HepG2 (cell line): ENCODE data around the gene HHATL. TPM values are rescaled to one million over a fixed set of nuclear protein-coding genes. Genes with fewer than 3 reads are reported as not detected.

Source experiments
- ADNP ChIP-seq: sonication (generic); formaldehyde crosslinking; IDR thresholded peaks from 2 replicates; pipeline ENCODE4 v1.4.0; 2020; ENCODE audit warnings: missing genetic modification reagents
- CCDC6 ChIP-seq: sonication (generic); formaldehyde crosslinking; IDR thresholded peaks from 2 replicates; pipeline ENCODE4 v1.8.1; 2022; ENCODE audit warnings: mild to moderate bottlenecking, missing genetic modification reagents, moderate library complexity
- EHMT2 ChIP-seq: fragments of 200-600 bp; sonication (generic); IDR thresholded peaks from 2 replicates; pipeline ENCODE4 v1.7.0; 2017; ENCODE audit warnings: antibody characterized with exemption, low read depth, low read length, borderline replicate concordance
- ELF4 ChIP-seq: sonication (generic); formaldehyde crosslinking; IDR thresholded peaks from 2 replicates; pipeline ENCODE4 v1.5.0; 2020; ENCODE audit warnings: missing genetic modification reagents, mild to moderate bottlenecking, moderate library complexity, borderline replicate concordance
- GATAD2A ChIP-seq: IDR thresholded peaks from 2 replicates; pipeline ENCODE4 v1.6.1; 2016
- IKZF5 ChIP-seq: IDR thresholded peaks from 2 replicates; pipeline ENCODE4 v1.6.1; 2018; ENCODE audit warnings: missing genetic modification reagents, mild to moderate bottlenecking, missing compliant biosample characterization
- KAT8 ChIP-seq: IDR thresholded peaks from 2 replicates; pipeline ENCODE4 v1.6.1; 2016; ENCODE audit warnings: missing genetic modification reagents, missing compliant biosample characterization
- KLF12 ChIP-seq: sonication (generic); formaldehyde crosslinking; IDR thresholded peaks from 2 replicates; pipeline ENCODE4 v1.4.0; 2020; ENCODE audit warnings: missing genetic modification reagents, borderline replicate concordance
- NRL ChIP-seq: sonication (generic); formaldehyde crosslinking; IDR thresholded peaks from 2 replicates; pipeline ENCODE4 v1.5.0; 2020; ENCODE audit warnings: missing genetic modification reagents, mild to moderate bottlenecking, moderate library complexity, borderline replicate concordance
- PBX2 ChIP-seq: IDR thresholded peaks from 2 replicates; pipeline ENCODE4 v1.6.1; 2016; ENCODE audit warnings: control low read depth
- PPARG ChIP-seq: conservative IDR thresholded peaks from 2 replicates; pipeline ENCODE4 v1.6.1; 2016; ENCODE audit warnings: missing biosample characterization, missing genetic modification reagents
- PRDM15 ChIP-seq: sonication (generic); formaldehyde crosslinking; IDR thresholded peaks from 2 replicates; pipeline ENCODE4 v1.4.0; 2020; ENCODE audit warnings: missing genetic modification reagents
- RXRB ChIP-seq: IDR thresholded peaks from 2 replicates; pipeline ENCODE4 v1.6.1; 2016; ENCODE audit warnings: borderline replicate concordance, missing genetic modification reagents, missing compliant biosample characterization
- SMARCC2 ChIP-seq: fragments of 450-650 bp; IDR thresholded peaks from 2 replicates; pipeline ENCODE4 v1.6.1; 2017; ENCODE audit warnings: antibody characterized with exemption, mild to moderate bottlenecking
- ZNF230 ChIP-seq: sonication (generic); formaldehyde crosslinking; IDR thresholded peaks from 2 replicates; pipeline ENCODE4 v1.4.0; 2020; ENCODE audit warnings: mild to moderate bottlenecking, missing genetic modification reagents
- ZNF296 ChIP-seq: sonication (generic); formaldehyde crosslinking; conservative IDR thresholded peaks from 2 replicates; pipeline ENCODE4 v1.5.0; 2020; ENCODE audit warnings: mild to moderate bottlenecking, missing genetic modification reagents
- ZNF331 ChIP-seq: sonication (generic); formaldehyde crosslinking; IDR thresholded peaks from 2 replicates; pipeline ENCODE4 v1.4.0; 2020; ENCODE audit warnings: missing genetic modification reagents
- ZNF546 ChIP-seq: sonication (generic); formaldehyde crosslinking; conservative IDR thresholded peaks from 2 replicates; pipeline ENCODE4 v1.8.1; 2023; ENCODE audit warnings: mild to moderate bottlenecking, missing genetic modification reagents
- ZNF574 ChIP-seq: sonication (generic); formaldehyde crosslinking; IDR thresholded peaks from 2 replicates; pipeline ENCODE4 v1.4.0; 2020; ENCODE audit warnings: missing genetic modification reagents
- ZNF639 ChIP-seq: conservative IDR thresholded peaks from 2 replicates; pipeline ENCODE4 v1.6.1; 2018; ENCODE audit warnings: missing genetic modification reagents
- polyA plus RNA-seq, 8 experiments: library from polyadenylated mRNA; depleted of rRNA in 3 of 8; stranded (reverse) in 7 of 8; unstranded in 1 of 8; fragments of >200 nt; fragmentation: Illumina TruSeq in 4 of 8; extraction: Trizol in 4 of 8; gene quantifications; 2 replicates each; pipeline versions ENCODE4 v1.2.1 to v1.2.3, GENCODE V29; 2011 to 2016; ENCODE audit warnings: low read depth in 4 of 8, missing spikeins in 1 of 8, mixed read lengths in 1 of 8; ENCODE audit not compliant: insufficient read depth in 1 of 8
- total RNA-seq, 5 experiments: library from RNA; depleted of rRNA; stranded (reverse); fragments of >200 nt; fragmentation: Illumina TruSeq; extraction: Trizol; gene quantifications; 2 replicates each; pipeline ENCODE4 v1.2.3, GENCODE V29; 2016; ENCODE audit warnings: low read depth in 1 of 5

Gene HHATL
- total and polyA plus RNA-seq, 2 of the 13 experiments (the other 11 are each of a cell fraction or from before 2014, with no cell fraction given): 0.26 TPM; not detected in 1

- TF ChIP-seq ZNF574 (peak; percentile 79), SMARCC2 (no peak), RXRB (CRISPR knock-in tag) (peak; percentile 58; the same call in 1 of the 2 replicates), KLF12 (peak; percentile 79), ZNF331 (CRISPR knock-in tag) (peak; percentile 93), PPARG (CRISPR knock-in tag) (peak; percentile 61), ADNP (CRISPR knock-in tag) (no peak), ZNF296 (CRISPR knock-in tag) (0 out of 2 replicates have a peak, but pooled peaks have one; percentile 40), EHMT2 (peak; percentile 86), KAT8 (CRISPR knock-in tag) (peak; percentile 70), PBX2 (CRISPR knock-in tag) (no peak), ZNF230 (CRISPR knock-in tag) (peak; percentile 77; the same call in 1 of the 2 replicates), NRL (CRISPR knock-in tag) (no peak), ELF4 (CRISPR knock-in tag) (no peak), CCDC6 (CRISPR knock-in tag) (peak; percentile 90; the same call in 1 of the 2 replicates), PRDM15 (CRISPR knock-in tag) (peak; percentile 56; the same call in 1 of the 2 replicates), GATAD2A (CRISPR knock-in tag) (0 out of 2 replicates have a peak, but pooled peaks have one; percentile 34), ZNF546 (no peak), ZNF639 (CRISPR knock-in tag) (peak; percentile 70; the same call in 1 of the 2 replicates), IKZF5 (CRISPR knock-in tag) (peak; percentile 65; the same call in 1 of the 2 replicates)
Observed at GRCh38 chr3:42701371-42702065, 1.1 kb downstream of the HHATL start (continued).
